HepG2 (cell line): ENCODE measurements around the gene MICB. TPM values are rescaled to one million over a fixed set of nuclear protein-coding genes. Genes with fewer than 3 reads are reported as not detected.

Experiments used
- EED ChIP-seq: sonication (generic); formaldehyde crosslinking; IDR thresholded peaks from 2 replicates; pipeline ENCODE4 v1.5.0; 2020; ENCODE audit warnings: mild to moderate bottlenecking, missing genetic modification reagents
- ETV5 ChIP-seq: IDR thresholded peaks from 2 replicates; pipeline ENCODE4 v1.6.1; 2018; ENCODE audit warnings: missing biosample characterization, missing genetic modification reagents, inconsistent platforms, borderline replicate concordance
- GTF3A ChIP-seq: sonication (generic); formaldehyde crosslinking; conservative IDR thresholded peaks from 2 replicates; pipeline ENCODE4 v1.4.0; 2020; ENCODE audit warnings: mild to moderate bottlenecking, missing genetic modification reagents
- KDM5A ChIP-seq: fragments of 200-600 bp; sonication (generic); IDR thresholded peaks from 2 replicates; pipeline ENCODE4 v1.7.0; 2018; ENCODE audit warnings: antibody characterized with exemption, mild to moderate bottlenecking, low read length, borderline replicate concordance
- KDM5B ChIP-seq: sonication (generic); formaldehyde crosslinking; IDR thresholded peaks from 2 replicates; pipeline ENCODE4 v1.4.0; 2020; ENCODE audit warnings: missing genetic modification reagents, mild to moderate bottlenecking, borderline replicate concordance
- NPAS2 ChIP-seq: sonication (generic); formaldehyde crosslinking; IDR thresholded peaks from 2 replicates; pipeline ENCODE4 v1.8.0; 2022; ENCODE audit warnings: mild to moderate bottlenecking, missing genetic modification reagents, borderline replicate concordance
- POLR2A ChIP-seq, 2 experiments: IDR thresholded peaks; 2 replicates each; pipeline ENCODE4 v1.6.1; 2011; ENCODE audit warnings: low read depth in 2 of 2, low read length in 2 of 2, mild to moderate bottlenecking in 1 of 2, moderate library complexity in 1 of 2; ENCODE audit not compliant: insufficient read depth in 1 of 2
- ZNF136 ChIP-seq: sonication (generic); formaldehyde crosslinking; IDR thresholded peaks from 2 replicates; pipeline ENCODE4 v1.8.1; 2022; ENCODE audit warnings: low read depth, mild to moderate bottlenecking, moderate library complexity, missing genetic modification reagents
- ZNF331 ChIP-seq: sonication (generic); formaldehyde crosslinking; IDR thresholded peaks from 2 replicates; pipeline ENCODE4 v1.4.0; 2020; ENCODE audit warnings: missing genetic modification reagents
- ZNF460 ChIP-seq: sonication (generic); formaldehyde crosslinking; IDR thresholded peaks from 2 replicates; pipeline ENCODE4 v1.5.1; 2020; ENCODE audit warnings: missing genetic modification reagents, mild to moderate bottlenecking, borderline replicate concordance
- ZNF589 ChIP-seq: sonication (generic); formaldehyde crosslinking; conservative IDR thresholded peaks from 2 replicates; pipeline ENCODE4 v1.8.0; 2022; ENCODE audit warnings: mild to moderate bottlenecking, moderate library complexity, missing genetic modification reagents
- ZNF7 ChIP-seq: IDR thresholded peaks from 2 replicates; pipeline ENCODE4 v1.6.1; 2016; ENCODE audit warnings: missing biosample characterization, missing genetic modification reagents
- ZNF749 ChIP-seq: sonication (generic); formaldehyde crosslinking; IDR thresholded peaks from 2 replicates; pipeline ENCODE4 v1.8.0; 2022; ENCODE audit warnings: mild to moderate bottlenecking, missing genetic modification reagents, moderate library complexity, borderline replicate concordance
- polyA plus RNA-seq, 8 experiments: library from polyadenylated mRNA; depleted of rRNA in 3 of 8; stranded (reverse) in 7 of 8; unstranded in 1 of 8; fragments of >200 nt; fragmentation: Illumina TruSeq in 4 of 8; extraction: Trizol in 4 of 8; gene quantifications; 2 replicates each; pipeline versions ENCODE4 v1.2.1 to v1.2.3, GENCODE V29; 2011 to 2016; ENCODE audit warnings: low read depth in 4 of 8, missing spikeins in 1 of 8, mixed read lengths in 1 of 8; ENCODE audit not compliant: insufficient read depth in 1 of 8
- total RNA-seq, 5 experiments: library from RNA; depleted of rRNA; stranded (reverse); fragments of >200 nt; fragmentation: Illumina TruSeq; extraction: Trizol; gene quantifications; 2 replicates each; pipeline ENCODE4 v1.2.3, GENCODE V29; 2016; ENCODE audit warnings: low read depth in 1 of 5
- TF ChIP-seq, protein P1 (sequence below): IDR thresholded peaks from 2 replicates; pipeline ENCODE4 v1.6.1; 2016; ENCODE audit warnings: missing compliant biosample characterization, missing genetic modification reagents, borderline replicate concordance
- TF ChIP-seq, protein P2 (sequence below): sonication (generic); formaldehyde crosslinking; IDR thresholded peaks from one replicate; pipeline ENCODE4 v1.5.1; 2020; ENCODE audit warnings: mild to moderate bottlenecking, missing genetic modification reagents; ENCODE audit errors: not compliant biosample characterization
- TF ChIP-seq, protein P3 (sequence below): sonication (generic); formaldehyde crosslinking; IDR thresholded peaks from 2 replicates; pipeline ENCODE4 v1.4.0; 2020; ENCODE audit warnings: missing genetic modification reagents, borderline replicate concordance

The MICB gene
- total and polyA plus RNA-seq, 2 of the 13 experiments (the other 11 are each of a cell fraction or from before 2014, with no cell fraction given): 12.5 to 12.8 TPM

DNA sequence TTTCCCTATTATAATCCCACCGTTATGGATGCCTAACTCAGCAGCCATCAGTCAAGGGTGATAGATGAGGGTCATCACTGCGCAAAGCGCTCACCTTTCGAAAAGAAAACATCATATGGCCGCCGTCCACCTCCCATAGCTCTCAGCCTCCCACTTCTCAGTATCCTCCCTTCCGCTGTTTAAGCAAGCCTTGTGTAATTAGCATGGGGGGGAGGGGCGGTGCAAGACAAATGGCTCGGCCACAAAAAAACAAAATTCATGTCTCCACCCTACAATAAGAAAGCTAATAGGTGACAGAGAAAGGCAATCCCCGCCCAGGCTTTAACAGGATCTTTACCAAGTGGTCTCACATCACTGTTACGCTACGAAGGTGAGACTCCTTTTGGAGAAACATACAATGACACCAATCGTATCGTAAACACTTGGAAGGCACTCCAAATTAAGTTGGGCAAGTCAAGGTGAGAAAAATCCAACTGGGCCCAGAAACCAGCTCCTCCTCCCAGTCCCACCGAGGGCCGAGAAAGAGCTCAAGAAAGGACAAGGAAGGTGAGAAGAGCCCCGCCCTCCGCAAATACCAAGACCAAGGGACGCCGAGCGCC, 43.2 kb downstream of the MICB start (continued):
- TF ChIP-seq, protein P1, sequence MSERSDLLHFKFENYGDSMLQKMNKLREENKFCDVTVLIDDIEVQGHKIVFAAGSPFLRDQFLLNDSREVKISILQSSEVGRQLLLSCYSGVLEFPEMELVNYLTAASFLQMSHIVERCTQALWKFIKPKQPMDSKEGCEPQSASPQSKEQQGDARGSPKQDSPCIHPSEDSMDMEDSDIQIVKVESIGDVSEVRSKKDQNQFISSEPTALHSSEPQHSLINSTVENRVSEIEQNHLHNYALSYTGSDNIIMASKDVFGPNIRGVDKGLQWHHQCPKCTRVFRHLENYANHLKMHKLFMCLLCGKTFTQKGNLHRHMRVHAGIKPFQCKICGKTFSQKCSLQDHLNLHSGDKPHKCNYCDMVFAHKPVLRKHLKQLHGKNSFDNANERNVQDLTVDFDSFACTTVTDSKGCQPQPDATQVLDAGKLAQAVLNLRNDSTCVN (CRISPR knock-in tag): no peak
- TF ChIP-seq ETV5 (CRISPR knock-in tag): peak; percentile 39; the same call in 1 of the 2 replicates
- TF ChIP-seq ZNF136 (CRISPR knock-in tag): 0 out of 2 replicates have a peak, but pooled peaks have one; percentile 13
- 0 out of 2 replicates have a peak, but pooled peaks have one; percentile 61 for TF ChIP-seq ZNF749 (CRISPR knock-in tag)
- TF ChIP-seq KDM5B: no peak
- TF ChIP-seq GTF3A: no peak
- TF ChIP-seq, protein P2, sequence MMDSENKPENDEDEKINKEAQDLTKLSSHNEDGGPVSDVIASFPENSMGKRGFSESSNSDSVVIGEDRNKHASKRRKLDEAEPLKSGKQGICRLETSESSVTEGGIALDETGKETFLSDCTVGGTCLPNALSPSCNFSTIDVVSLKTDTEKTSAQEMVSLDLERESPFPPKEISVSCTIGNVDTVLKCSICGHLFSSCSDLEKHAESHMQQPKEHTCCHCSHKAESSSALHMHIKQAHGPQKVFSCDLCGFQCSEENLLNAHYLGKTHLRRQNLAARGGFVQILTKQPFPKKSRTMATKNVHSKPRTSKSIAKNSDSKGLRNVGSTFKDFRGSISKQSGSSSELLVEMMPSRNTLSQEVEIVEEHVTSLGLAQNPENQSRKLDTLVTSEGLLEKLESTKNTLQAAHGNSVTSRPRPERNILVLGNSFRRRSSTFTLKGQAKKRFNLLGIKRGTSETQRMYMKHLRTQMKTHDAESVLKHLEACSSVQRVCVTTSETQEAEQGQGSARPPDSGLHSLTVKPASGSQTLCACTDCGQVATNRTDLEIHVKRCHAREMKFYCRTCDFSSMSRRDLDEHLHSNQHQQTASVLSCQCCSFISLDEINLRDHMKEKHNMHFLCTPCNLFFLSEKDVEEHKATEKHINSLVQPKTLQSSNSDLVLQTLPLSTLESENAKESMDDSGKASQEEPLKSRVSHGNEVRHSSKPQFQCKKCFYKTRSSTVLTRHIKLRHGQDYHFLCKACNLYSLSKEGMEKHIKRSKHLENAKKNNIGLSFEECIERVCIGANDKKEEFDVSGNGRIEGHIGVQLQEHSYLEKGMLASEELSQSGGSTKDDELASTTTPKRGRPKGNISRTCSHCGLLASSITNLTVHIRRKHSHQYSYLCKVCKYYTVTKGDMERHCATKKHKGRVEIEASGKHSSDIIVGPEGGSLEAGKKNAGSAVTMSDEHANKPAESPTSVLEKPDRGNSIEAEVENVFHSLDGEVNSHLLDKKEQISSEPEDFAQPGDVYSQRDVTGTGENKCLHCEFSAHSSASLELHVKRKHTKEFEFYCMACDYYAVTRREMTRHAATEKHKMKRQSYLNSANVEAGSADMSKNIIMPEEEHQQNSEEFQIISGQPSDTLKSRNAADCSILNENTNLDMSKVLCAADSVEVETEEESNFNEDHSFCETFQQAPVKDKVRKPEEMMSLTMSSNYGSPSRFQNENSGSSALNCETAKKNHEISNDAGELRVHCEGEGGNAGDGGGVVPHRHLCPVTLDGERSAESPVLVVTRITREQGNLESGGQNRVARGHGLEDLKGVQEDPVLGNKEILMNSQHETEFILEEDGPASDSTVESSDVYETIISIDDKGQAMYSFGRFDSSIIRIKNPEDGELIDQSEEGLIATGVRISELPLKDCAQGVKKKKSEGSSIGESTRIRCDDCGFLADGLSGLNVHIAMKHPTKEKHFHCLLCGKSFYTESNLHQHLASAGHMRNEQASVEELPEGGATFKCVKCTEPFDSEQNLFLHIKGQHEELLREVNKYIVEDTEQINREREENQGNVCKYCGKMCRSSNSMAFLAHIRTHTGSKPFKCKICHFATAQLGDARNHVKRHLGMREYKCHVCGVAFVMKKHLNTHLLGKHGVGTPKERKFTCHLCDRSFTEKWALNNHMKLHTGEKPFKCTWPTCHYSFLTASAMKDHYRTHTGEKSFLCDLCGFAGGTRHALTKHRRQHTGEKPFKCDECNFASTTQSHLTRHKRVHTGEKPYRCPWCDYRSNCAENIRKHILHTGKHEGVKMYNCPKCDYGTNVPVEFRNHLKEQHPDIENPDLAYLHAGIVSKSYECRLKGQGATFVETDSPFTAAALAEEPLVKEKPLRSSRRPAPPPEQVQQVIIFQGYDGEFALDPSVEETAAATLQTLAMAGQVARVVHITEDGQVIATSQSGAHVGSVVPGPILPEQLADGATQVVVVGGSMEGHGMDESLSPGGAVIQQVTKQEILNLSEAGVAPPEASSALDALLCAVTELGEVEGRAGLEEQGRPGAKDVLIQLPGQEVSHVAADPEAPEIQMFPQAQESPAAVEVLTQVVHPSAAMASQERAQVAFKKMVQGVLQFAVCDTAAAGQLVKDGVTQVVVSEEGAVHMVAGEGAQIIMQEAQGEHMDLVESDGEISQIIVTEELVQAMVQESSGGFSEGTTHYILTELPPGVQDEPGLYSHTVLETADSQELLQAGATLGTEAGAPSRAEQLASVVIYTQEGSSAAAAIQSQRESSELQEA (CRISPR knock-in tag): peak; percentile 84
- TF ChIP-seq NPAS2: peak; percentile 93; the same call in 1 of the 2 replicates
- TF ChIP-seq, protein P3, sequence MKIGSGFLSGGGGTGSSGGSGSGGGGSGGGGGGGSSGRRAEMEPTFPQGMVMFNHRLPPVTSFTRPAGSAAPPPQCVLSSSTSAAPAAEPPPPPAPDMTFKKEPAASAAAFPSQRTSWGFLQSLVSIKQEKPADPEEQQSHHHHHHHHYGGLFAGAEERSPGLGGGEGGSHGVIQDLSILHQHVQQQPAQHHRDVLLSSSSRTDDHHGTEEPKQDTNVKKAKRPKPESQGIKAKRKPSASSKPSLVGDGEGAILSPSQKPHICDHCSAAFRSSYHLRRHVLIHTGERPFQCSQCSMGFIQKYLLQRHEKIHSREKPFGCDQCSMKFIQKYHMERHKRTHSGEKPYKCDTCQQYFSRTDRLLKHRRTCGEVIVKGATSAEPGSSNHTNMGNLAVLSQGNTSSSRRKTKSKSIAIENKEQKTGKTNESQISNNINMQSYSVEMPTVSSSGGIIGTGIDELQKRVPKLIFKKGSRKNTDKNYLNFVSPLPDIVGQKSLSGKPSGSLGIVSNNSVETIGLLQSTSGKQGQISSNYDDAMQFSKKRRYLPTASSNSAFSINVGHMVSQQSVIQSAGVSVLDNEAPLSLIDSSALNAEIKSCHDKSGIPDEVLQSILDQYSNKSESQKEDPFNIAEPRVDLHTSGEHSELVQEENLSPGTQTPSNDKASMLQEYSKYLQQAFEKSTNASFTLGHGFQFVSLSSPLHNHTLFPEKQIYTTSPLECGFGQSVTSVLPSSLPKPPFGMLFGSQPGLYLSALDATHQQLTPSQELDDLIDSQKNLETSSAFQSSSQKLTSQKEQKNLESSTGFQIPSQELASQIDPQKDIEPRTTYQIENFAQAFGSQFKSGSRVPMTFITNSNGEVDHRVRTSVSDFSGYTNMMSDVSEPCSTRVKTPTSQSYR: peak; percentile 94
- peak; percentile 78; the same call in 1 of the 2 replicates for TF ChIP-seq KDM5A
- TF ChIP-seq ZNF331 (CRISPR knock-in tag): 0 out of 2 replicates have a peak, but pooled peaks have one; percentile 14
- TF ChIP-seq ZNF589 (CRISPR knock-in tag): peak; percentile 75
- peak; percentile 84; the same call in 1 of the 2 replicates for TF ChIP-seq EED (CRISPR knock-in tag)
- 0 out of 2 replicates have a peak, but pooled peaks have one; percentile 19 for TF ChIP-seq ZNF7 (CRISPR knock-in tag)
- no peak for TF ChIP-seq ZNF460 (CRISPR knock-in tag)
- 0 out of 4 replicates have a peak, but pooled peaks of 1 of the 2 experiments have one; percentile 20 for TF ChIP-seq POLR2A (IDR thresholded peaks at IDR 0.05; ENCODE audit: insufficient read depth in 1 of 2, low read depth in 2 of 2, low read length in 2 of 2)
